ENCODE data around the gene SLC27A5. TPM values are rescaled to one million over a fixed set of nuclear protein-coding genes. Genes with fewer than 3 reads are reported as not detected.

Gene SLC27A5
- total RNA-seq: 11.1 and 13.1 TPM in 2 replicates

GRCh38 chr19:58511353-58512208 is at the start of gene SLC27A5:
Gene SLC27A5, minus strand, starts transcription at chr19:58511992. Its CDS starts 37 bp downstream, at chr19:58511955.

GRCh38 chr19:58558066-58558622 is 46.4 kb upstream of the SLC27A5 start, which contains the start of gene UBE2M:
Gene UBE2M, minus strand, starts transcription at chr19:58558611. Its CDS starts 230 bp downstream, at chr19:58558381.

GRCh38 chr19:58554494-58555368 is 42.9 kb upstream of the SLC27A5 start, which contains the start of gene CHMP2A:
Gene CHMP2A, minus strand, starts transcription at chr19:58555105. Its CDS starts 893 bp downstream, at chr19:58554212.

GRCh38 chr19:58543826-58544590 is 32.2 kb upstream of the SLC27A5 start, which contains the start of gene TRIM28:
Gene TRIM28, plus strand, starts transcription at chr19:58544064. Its CDS starts 694 bp downstream, at chr19:58544758.

GRCh38 chr19:58519355-58520256 is 7.8 kb upstream of the SLC27A5 start, which contains the start of gene ZBTB45:
Gene ZBTB45, minus strand, starts transcription at chr19:58519810. Its CDS starts 2,137 bp downstream, at chr19:58517673.

GRCh38 chr19:58475714-58476497 is 35.9 kb downstream of the SLC27A5 start, which contains the start of gene ZNF446:
Gene ZNF446, plus strand, starts transcription at chr19:58476352. Its CDS starts 867 bp downstream, at chr19:58477219.

GRCh38 chr19:58466760-58467589 is 44.8 kb downstream of the SLC27A5 start, which contains the start of gene ZNF324:
Gene ZNF324, plus strand, starts transcription at chr19:58467080. Its CDS starts 2,106 bp downstream, at chr19:58469186.

GRCh38 chr19:58451358-58452101 is 60.3 kb downstream of the SLC27A5 start, which contains the start of gene ZNF324B:
Gene ZNF324B, plus strand, starts transcription at chr19:58451622. Its CDS starts 2,080 bp downstream, at chr19:58453702.

Other genes with a start within 250 kb of the SLC27A5 start
- 4.6 and 10.0 TPM in 2 replicates for gene ZNF8, start 233.0 kb downstream of the SLC27A5 start, total RNA-seq
- gene ERVK3-1, start 206.6 kb downstream of the SLC27A5 start, total RNA-seq: 21.0 and 35.8 TPM in 2 replicates
- gene ZSCAN22, start 185.0 kb downstream of the SLC27A5 start, total RNA-seq: 2.0 and 3.7 TPM in 2 replicates
- gene A1BG, start 158.5 kb downstream of the SLC27A5 start, total RNA-seq: 24.1 and 28.8 TPM in 2 replicates
- gene ZNF497, start 149.2 kb downstream of the SLC27A5 start, total RNA-seq: under 0.01 and 2.8 TPM in 2 replicates
- gene ZNF837, start 131.0 kb downstream of the SLC27A5 start, total RNA-seq: 4.9 and 7.5 TPM in 2 replicates
- gene RPS5, start 124.7 kb downstream of the SLC27A5 start, total RNA-seq: 1,981 and 2,018 TPM in 2 replicates
- 0.13 TPM in 1 of 2 replicates, not detected in the other for gene RNF225, start 116.3 kb downstream of the SLC27A5 start, total RNA-seq
- gene ZNF584, start 103.3 kb downstream of the SLC27A5 start, total RNA-seq: 13.5 and 23.3 TPM in 2 replicates
- 2.3 and 3.3 TPM in 2 replicates for gene ZNF132, start 71.8 kb downstream of the SLC27A5 start, total RNA-seq
- 3.9 and 7.1 TPM in 2 replicates for gene ZNF324B, start 60.4 kb downstream of the SLC27A5 start, total RNA-seq
- 5.4 and 14.6 TPM in 2 replicates for gene ZNF324, start 44.9 kb downstream of the SLC27A5 start, total RNA-seq
- 6.2 and 16.9 TPM in 2 replicates for gene ZNF446, start 35.6 kb downstream of the SLC27A5 start, total RNA-seq
- 19.1 and 23.8 TPM in 2 replicates for gene ZBTB45, start 7.8 kb upstream of the SLC27A5 start, total RNA-seq
- 672 and 766 TPM in 2 replicates for gene TRIM28, start 32.1 kb upstream of the SLC27A5 start, total RNA-seq
- gene CHMP2A, start 43.1 kb upstream of the SLC27A5 start, total RNA-seq: 75.9 and 151 TPM in 2 replicates
- 31.7 and 42.5 TPM in 2 replicates for gene UBE2M, start 46.6 kb upstream of the SLC27A5 start, total RNA-seq
- 7.3 and 23.7 TPM in 2 replicates for gene MZF1, start 61.3 kb upstream of the SLC27A5 start, total RNA-seq

Data from mesangial cell (primary cell).